NCI-H1417 (cell line): ENCODE measurements around the gene IFNGR1.
A peak's percentile ranks its signal among the peaks of the same experiment; 100 is the strongest.

Experiments
- DNase-seq, 3 experiments: peaks; one replicate each; lab custom pipeline; 2025; lab: John Stamatoyannopoulos, UW

IFNGR1 gene

DNA sequence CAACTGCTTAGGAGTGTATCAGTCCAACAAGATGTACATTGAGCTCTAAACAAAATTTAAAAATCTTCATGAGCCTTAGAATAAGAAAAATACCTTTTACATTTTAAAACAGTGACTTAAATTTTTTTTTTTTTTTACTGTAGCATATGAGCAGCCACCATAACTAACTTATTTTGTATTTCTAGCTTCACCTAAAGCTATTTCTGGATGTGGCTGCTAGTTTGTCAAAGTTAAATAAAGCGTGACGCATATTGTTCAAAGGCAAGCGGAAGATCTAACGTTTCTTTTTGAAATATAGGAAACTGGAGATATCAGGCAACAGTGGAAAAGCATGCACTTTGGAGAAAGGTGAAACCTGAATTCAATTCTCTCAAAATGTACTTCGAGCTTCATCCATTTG lies 42.5 kb downstream of the IFNGR1 start:
- DNase-seq = no peak

GRCh38 chr6:137175868-137176245 lies 43.3 kb downstream of the IFNGR1 start:
- no peak for DNase-seq

DNA sequence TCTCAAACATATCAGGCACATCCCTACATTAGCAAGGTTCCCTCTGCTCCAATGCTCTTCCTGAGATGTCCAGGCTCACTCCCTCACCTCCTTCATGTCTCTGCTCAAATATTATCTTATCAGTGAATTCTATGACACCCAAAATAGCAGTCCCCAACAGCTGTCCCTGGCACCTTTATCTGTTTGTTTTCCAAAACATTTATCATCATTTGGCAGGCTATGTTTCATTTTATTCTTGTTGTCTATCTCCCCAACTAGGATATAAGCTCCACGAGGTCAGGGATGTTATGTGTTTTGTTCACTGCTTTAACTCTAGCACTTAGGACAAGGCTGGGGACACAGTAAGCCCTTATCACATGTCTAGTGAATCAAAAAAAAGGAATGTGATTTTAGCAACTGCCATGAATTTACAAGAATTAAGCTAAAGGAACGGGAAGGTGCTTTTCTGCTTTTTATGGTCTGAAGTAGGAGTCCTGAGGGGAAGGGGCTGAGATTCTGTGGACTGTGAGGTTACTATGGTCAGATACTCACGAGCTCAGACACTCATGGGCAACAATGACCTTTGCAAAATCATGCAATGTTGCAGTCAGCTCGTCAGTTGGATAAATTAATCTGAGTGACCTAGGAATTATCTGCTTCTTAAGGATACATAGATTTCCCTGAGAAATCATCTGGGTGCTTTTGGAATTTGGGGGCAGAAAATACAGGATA lies 43.9 kb downstream of the IFNGR1 start:
- DNase-seq = no peak

- DNase-seq = no peak
Observed at GRCh38 chr6:137173501-137173900, 45.7 kb downstream of the IFNGR1 start, which contains the start of gene IL22RA2. TSS of gene IL22RA2 (minus strand) at chr6:137173644. CDS start at chr6:137161749, 11,895 bp downstream.

DNA sequence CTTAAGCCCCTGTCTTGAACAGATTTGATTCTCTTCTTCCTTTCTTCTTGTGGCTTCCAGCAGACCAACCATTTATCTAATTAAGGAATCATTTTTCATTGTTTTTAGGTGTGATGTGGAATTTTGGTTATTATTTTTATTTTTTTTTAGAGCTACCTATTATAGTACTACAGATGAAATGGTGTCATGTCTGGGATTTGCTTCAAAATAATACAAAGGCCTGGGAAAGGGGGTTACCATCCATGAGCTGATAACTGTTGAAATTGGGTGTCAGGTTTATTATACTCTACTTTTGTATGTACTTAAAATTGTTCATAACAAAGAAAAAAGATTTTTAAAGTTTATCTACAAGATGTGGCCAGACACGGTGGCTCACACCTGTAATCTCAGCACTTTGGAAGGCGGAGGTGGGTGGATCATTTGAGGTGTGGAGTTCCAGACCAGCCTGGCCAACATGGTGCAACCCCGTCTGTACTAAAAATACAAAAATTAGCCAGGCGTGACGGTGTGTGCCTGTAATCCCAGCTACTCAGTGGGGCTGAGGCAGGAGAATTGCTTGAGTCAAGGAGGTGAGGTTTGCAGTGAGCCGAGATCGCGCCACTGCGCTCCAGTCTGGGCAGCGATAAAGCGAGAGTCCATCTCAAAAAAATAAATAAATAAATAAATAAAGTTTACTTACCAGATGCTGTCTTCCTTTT lies 46.3 kb downstream of the IFNGR1 start:
- no peak for DNase-seq

DNA sequence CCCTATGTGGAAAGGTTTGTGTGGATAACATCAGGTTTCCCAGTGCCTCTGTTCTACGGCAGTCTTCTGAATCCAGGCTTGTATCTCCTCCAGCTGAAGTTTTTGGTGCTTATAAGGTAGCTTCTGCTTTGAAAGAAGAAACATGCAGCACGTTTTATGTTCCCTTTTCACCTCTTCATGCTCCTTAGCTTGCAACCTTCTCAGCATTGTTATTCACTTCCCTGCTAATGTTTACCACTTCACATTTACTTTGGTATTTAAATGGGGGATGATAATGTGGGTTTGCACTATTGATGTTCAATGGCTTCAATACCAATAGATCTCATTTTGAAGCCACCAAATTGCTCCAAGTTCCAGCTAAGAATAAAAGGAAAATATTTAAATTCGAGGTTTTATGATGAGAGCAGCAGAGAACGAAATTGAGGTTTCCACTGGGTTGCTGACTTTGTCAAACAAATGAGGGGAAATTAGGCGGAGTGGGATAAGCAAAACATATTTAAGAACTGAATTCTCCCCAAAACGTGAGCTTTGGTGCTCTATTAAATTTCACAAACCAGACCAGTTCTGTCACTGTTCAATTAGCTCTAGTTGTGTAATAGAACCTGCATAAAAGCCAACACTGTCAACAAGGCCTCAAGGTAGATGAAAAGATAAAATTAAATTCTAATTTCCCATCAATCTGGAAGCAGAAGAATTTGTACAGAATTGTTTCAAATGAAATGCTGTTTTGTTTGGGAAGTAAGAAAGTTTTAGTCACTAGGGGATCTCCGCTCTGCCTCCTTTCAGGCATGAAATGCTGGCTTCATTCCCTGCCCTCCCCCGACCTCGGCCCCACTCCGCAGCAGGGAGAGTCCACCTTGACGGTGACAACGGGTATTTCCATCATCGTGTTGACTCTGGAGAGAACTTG lies 47.1 kb downstream of the IFNGR1 start:
- no peak for DNase-seq

- no peak for DNase-seq
Observed at GRCh38 chr6:137171053-137171374, 48.2 kb downstream of the IFNGR1 start.

- DNase-seq = no peak
Observed at GRCh38 chr6:137170266-137171052, 48.7 kb downstream of the IFNGR1 start.

DNA sequence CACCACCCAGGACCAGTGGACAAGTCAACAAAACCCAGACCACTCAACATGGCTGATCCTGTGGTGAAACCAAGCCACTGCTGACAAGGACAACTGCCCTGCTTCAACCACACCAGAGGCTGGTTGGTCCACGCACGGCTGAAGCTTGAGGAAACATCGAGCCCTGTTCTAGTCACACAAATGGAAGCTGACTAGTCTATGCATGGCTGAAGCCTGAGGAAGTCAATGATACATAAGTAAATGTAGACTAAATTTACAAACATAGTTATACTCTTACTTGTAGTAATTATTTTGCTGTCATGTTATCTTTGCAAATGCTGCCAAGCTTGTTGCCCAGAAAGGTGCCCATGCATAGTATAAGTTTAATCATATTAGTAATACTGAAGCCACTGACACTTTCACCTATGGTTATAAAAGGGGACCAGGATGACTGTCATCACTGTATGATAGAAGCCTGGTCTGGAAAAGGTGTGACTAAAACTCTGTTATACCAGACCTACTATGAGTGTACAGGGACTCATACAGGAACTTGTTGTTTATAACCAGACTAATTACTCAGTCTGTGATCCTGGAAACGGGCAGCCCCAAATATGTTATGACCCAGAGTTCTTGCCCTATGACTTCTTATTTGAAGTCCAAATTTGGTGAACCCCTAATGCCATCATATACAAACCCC lies 51.3 kb downstream of the IFNGR1 start:
- no peak for DNase-seq

DNA sequence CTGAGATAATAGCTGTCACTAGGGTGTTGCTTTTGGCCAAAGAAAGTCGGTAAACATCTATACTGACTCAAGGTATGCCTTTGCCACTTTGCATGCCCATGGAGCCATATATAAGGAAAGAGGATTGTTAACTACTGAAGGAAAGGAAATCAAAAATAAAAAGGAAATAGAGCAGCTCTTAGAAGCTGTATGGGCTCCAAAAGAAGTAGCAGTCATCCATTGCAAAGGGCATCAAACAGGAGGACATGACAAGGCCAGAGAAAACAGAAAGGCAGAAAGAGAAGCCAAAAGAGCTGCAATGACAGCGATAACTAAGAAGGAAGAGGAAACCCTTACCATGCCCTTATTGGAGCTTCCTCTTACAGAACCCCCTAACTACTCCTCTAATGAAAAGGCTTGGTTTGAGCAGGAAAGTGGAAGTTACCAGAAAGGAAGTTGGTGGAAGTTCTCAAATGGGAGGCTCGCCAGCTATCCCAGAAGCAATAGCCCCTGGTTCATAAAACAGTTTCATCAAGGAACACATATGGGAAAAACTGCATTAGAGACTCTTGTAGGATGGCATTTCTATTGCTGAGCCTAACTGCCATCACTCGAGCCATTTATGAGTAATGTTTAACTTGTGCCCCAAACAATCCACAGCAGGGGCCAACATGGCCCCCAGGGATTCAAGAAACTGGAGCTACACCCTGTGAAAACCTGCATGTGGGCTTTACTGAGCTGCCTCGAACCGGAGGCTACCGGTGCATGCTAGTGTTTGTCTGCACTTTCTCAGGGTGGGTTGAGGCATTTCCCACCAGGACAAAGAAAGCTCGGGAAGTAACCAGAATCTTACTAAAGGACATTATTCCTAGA lies 52.7 kb downstream of the IFNGR1 start:
- DNase-seq = no peak

DNA sequence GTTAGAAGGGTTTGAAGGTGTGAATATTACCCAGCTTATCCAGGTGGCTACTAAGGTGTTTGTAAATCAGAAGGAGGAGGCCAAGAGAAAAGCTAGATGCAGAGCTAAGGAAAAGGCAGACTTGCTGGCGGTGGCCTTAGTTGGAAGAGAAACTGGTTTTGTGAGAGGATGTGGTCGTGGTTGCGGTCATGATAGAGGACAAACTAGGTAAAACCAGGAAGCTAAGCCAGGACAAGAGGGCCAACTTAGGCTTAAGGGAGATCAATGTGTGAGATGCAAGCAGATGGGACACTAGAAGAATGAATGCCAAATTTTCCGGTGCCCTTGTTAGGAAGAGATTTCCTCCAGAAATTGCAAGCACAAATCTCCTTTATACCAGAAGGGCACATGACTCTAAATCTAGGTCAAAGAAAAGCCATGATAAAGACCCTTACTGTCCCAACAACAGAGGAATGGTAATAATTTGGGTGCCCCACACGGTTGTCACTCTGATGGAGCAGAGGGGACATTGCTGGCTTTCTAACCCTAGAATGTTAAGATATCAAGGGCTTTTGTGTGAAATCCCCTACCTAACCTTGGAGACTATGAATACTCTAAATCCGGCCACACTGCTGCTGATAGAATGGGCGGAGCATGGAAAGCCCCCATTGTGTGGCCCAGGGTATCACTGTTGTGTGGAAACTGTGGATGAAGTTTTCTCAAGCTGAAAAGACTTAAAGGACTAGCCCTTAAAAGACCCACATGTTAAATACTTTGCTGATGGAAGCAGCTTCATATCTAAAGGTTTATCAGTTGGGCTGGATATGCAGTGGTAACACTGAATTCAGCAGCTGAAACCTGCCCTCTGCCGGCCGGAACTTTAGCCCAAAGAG lies 53.6 kb downstream of the IFNGR1 start:
- DNase-seq = peak in 2 of 3 experiments; percentile 36 to 62

DNA sequence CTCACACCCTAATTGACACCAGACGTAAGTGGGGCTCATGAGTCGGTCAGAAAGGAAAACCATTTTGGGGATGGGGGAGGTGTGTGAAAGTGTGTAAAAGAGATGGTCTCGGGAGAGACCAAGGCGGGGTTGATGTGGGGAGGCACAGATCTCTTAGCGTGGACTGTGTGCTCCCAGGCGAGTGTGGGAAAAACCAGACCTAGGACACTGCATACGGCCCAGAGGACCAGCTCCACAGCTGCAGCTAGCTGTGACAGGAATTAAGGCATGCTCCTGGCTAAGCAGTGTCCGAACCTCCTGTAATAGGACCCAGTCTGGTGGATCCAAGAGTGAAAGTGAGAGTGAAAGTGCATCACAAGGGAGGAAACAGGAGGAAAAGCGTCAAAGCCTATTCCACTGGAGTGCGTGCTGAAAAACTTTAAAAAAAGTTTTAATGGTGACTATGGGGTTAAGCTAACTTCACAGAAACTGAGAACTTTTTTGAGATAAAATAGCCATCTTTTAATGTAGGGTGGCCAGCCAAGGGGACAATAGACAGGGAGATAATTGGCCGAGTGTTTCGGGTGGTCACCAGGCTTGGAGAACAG lies 55.4 kb downstream of the IFNGR1 start:
- no peak for DNase-seq

GRCh38 chr6:137162692-137163306 lies 56.4 kb downstream of the IFNGR1 start:
- no peak for DNase-seq

- no peak for DNase-seq
Observed at GRCh38 chr6:137161949-137162348, 57.2 kb downstream of the IFNGR1 start.

GRCh38 chr6:137160763-137161162 lies 58.4 kb downstream of the IFNGR1 start:
- no peak for DNase-seq

DNA sequence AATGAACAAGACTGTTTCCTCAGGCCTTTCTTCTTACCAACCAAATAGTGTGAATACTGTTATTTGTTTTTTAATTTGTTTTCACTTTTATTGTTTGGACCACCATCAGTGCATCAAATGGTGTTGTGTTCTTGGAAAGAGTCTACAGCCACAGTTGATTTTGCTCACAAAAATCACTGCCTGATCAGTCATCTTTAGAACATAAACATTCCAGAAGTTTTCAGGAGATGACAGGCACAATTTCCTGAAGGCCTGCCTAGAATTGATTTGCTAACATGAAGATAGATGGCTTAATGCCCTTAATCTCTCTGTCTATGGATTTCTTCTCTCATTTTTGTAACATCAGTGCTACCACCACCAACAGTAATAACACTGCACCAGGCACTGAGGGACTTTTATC lies 59.3 kb downstream of the IFNGR1 start:
- DNase-seq = no peak

DNA sequence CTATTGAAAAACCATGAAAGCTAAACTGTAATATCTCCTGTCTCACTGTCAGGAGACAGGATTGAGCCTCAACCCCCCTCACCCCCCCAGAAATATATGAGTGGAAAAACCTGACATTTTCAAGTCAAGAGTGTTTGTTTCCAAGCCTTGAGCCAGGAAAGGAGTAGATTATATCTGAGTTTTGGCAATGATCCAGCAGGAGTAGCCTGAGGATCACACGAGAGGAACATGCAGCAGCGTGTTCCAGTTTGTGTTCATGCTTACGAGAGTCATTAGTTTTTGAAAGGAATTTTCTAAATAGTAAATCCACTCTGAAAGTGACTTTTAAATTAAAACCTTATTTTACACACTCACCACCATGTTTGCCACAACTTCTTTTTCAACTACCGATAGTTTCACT lies 61.6 kb downstream of the IFNGR1 start:
- peak in 1 of 3 experiments; percentile 33 for DNase-seq

DNA sequence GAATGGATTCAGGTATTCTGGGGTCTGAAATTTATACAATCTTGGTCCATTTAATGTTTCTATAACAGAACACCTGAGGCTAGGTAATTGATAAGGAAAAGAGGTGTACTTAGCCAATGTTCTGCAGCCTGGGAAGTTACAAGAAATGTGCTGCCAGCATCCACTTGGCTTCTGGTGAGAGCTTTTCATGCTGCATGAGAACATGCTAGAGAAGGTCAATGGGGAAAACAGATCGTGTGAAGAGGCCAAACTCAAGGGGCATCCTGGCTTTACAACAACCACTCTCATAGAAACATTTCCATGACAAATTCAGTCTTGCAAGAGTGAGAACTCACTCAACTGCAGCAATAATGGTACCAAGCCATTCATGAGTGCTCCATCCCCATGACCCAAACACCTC lies 62.5 kb downstream of the IFNGR1 start:
- DNase-seq = no peak

DNA sequence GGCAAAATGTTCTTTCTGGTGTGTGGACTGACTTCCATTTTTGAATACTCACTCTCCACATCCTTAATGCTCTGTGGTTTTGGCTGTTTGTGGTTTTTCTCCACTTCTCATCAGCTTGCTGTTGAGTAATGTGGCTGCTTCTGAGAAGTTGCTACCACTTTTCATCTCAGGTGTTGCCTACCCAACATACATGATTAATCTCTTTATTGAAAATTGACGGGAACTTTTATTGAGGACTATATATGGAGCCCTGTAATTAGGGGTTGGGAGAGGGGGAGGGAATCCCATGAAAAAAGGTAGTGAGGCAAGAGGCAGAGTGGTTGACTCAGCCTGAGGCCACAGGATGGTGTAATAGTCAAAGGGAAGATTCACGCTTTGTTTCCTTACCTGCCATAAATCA lies 63.4 kb downstream of the IFNGR1 start:
- DNase-seq = peak in 1 of 3 experiments; percentile 33
